HG03045 (cell line): ENCODE results near the gene SF1.

ENCODE experiments used
- ATAC-seq: cut with Tn5 transposase; IDR thresholded peaks from one replicate; pipeline ENCODE4 v1.9.1; 2021; ENCODE audit warnings: mild to moderate bottlenecking, moderate library complexity; ENCODE audit not compliant: unreplicated experiment

SF1 gene

GRCh38 chr11:64801561-64802369 is 23.4 kb upstream of the SF1 start:
- no peak for ATAC-seq

- no peak for ATAC-seq
Observed at GRCh38 chr11:64801158-64801464, 22.8 kb upstream of the SF1 start.

- ATAC-seq = no peak
Observed at GRCh38 chr11:64800303-64801157, 22.2 kb upstream of the SF1 start.

GRCh38 chr11:64799623-64800302 is 21.4 kb upstream of the SF1 start:
- no peak for ATAC-seq

- ATAC-seq = no peak
Observed at GRCh38 chr11:64799256-64799622, 20.9 kb upstream of the SF1 start.

GRCh38 chr11:64796757-64797541 is 18.6 kb upstream of the SF1 start:
- no peak for ATAC-seq

GRCh38 chr11:64796047-64796756 is 17.9 kb upstream of the SF1 start:
- no peak for ATAC-seq

- no peak for ATAC-seq
Observed at GRCh38 chr11:64794526-64794925, 16.2 kb upstream of the SF1 start.

GRCh38 chr11:64793271-64794160 is 15.2 kb upstream of the SF1 start:
- ATAC-seq = no peak

GRCh38 chr11:64792482-64792881 is 14.1 kb upstream of the SF1 start:
- ATAC-seq = no peak

GRCh38 chr11:64791781-64792291 is 13.5 kb upstream of the SF1 start:
- ATAC-seq = no peak

GRCh38 chr11:64790205-64791095 is 12.1 kb upstream of the SF1 start:
- ATAC-seq = no peak

GRCh38 chr11:64789331-64790204 is 11.2 kb upstream of the SF1 start:
- no peak for ATAC-seq

- ATAC-seq = no peak
Observed at GRCh38 chr11:64788321-64789215, 10.2 kb upstream of the SF1 start.

- no peak for ATAC-seq
Observed at GRCh38 chr11:64787526-64788320, 9.4 kb upstream of the SF1 start.
